8988T (cell line): ENCODE results near the gene PMS1.
"Not testable (repeated sequence)": the region's sequence is repeated elsewhere in the genome, so short reads cannot be mapped to it uniquely, and the experiment has no call there.

Experiments
- DNase-seq: peaks from one replicate; pipeline ENCODE4 v3.0.0; 2011

PMS1 gene

GRCh38 chr2:189783927-189784867 is at the start of gene PMS1, which contains the start of gene ORMDL1:
Gene PMS1 (plus strand): TSS chr2:189784450. CDS start chr2:189791810, 7,360 bp downstream.
Gene ORMDL1 (minus strand): TSS chr2:189784339. CDS start chr2:189782595, 1,744 bp downstream.
- DNase-seq, result peak; percentile 69

GRCh38 chr2:189751080-189751658 is 33.1 kb upstream of the PMS1 start:
- DNase-seq, result peak; percentile 18

GRCh38 chr2:189756311-189756952 is 27.8 kb upstream of the PMS1 start:
- no peak for DNase-seq

- DNase-seq, result not testable (repeated sequence)
Observed at GRCh38 chr2:189760154-189760553, 24.1 kb upstream of the PMS1 start.

GRCh38 chr2:189762229-189762550 is 22.1 kb upstream of the PMS1 start:
- DNase-seq, result no peak

- DNase-seq, result peak; percentile 40
Observed at GRCh38 chr2:189762551-189763298, 21.5 kb upstream of the PMS1 start, which contains the start of gene OSGEPL1. Gene OSGEPL1 (minus strand): TSS chr2:189762792. CDS start chr2:189761640, 1,152 bp downstream.

GRCh38 chr2:189763908-189764661 is 20.2 kb upstream of the PMS1 start:
- DNase-seq, result no peak

- no peak for DNase-seq
Observed at GRCh38 chr2:189770590-189771322, 13.5 kb upstream of the PMS1 start.

- no peak for DNase-seq
Observed at GRCh38 chr2:189772212-189772611, 12.0 kb upstream of the PMS1 start.

- no peak for DNase-seq
Observed at GRCh38 chr2:189782221-189782671, 2.0 kb upstream of the PMS1 start.

GRCh38 chr2:189783451-189783926 is 761 bp upstream of the PMS1 start:
- DNase-seq, result no peak

- DNase-seq, result no peak
Observed at GRCh38 chr2:189791338-189792042, 7.2 kb downstream of the PMS1 start.

GRCh38 chr2:189794310-189794709 is 10.1 kb downstream of the PMS1 start:
- no peak for DNase-seq

- DNase-seq, result no peak
Observed at GRCh38 chr2:189797902-189798301, 13.7 kb downstream of the PMS1 start.

GRCh38 chr2:189798312-189799029 is 14.2 kb downstream of the PMS1 start:
- DNase-seq, result no peak

GRCh38 chr2:189799030-189799331 is 14.7 kb downstream of the PMS1 start:
- no peak for DNase-seq

- DNase-seq, result no peak
Observed at GRCh38 chr2:189799531-189799930, 15.3 kb downstream of the PMS1 start.

GRCh38 chr2:189802396-189802912 is 18.2 kb downstream of the PMS1 start:
- no peak for DNase-seq

- DNase-seq, result no peak
Observed at GRCh38 chr2:189803431-189803830, 19.2 kb downstream of the PMS1 start.
